Endothelial cell of hepatic sinusoid (primary cell): ENCODE results near the gene COBL.

Experiments
- in situ Hi-C: cut with HindIII; loops from 2 replicates; pipeline ENCODE4 v1.10.0; 2017; ENCODE audit warnings: low sequenced_read_pairs

COBL gene

DNA sequence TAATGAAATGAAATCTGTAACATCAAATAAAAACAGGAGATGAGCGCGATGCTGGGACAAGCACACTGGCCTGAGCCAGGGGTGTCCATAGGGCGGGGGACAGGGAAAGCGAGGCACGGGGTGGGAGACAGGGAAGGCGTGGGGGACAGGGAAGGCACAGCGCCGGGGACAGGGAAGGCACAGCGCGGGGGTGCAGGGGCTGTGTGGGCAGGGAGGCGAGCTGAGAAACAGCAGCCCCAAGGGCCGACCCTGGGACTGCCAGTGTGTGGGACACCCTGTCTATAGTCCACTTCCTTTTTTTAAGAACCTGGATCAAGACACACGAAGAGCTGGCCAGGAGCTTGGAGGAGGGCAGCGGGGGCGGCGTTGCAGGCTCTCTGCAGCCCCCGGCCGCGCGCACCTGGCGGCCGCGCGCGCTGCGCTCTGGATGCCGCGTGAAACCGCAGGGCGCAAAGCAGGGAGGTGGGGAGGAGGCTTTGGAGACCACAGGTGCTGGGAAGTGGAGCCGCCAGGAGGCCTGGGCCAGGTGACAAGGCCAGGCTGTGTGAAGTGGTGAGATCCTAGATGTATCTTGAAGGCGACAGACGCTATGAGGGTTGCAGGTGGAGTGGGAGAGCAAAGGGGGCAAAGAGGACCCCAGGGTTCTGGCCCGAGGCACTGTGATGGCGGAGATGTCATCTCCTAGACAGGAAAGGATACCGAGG lies 157.7 kb downstream of the COBL start:
- in situ Hi-C loops: no loop called here

GRCh38 chr7:51158211-51158610 lies 158.4 kb downstream of the COBL start:
- in situ Hi-C loops: no loop called here

- in situ Hi-C loops: no loop called here
Measured at GRCh38 chr7:51154201-51154600, 162.4 kb downstream of the COBL start.

DNA sequence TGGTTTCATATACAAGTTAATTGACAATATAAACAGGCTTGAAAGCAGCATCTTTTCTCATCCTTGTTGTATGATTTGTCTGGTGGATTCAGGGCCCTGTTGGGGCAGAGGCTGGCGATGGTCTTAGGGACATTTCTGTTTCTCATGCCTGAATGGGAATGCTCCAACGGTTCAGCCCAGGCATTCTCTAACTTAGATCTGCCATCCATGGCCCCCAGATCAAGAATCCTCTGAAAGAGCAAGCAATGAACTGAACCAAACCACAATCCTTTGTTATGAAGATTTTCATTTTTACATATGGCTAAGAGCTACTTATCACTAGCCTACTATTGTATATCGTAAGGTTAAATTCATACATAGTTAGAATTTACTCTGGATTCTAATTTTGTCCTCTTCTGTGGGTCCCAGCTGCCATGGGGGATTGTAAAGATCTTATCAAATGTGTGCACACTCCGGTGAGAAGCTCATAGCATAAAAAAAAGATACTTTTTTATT lies 163.9 kb downstream of the COBL start:
- in situ Hi-C loops: no loop called here

- in situ Hi-C loops: no loop called here
Measured at GRCh38 chr7:51151455-51151854, 165.2 kb downstream of the COBL start.

DNA sequence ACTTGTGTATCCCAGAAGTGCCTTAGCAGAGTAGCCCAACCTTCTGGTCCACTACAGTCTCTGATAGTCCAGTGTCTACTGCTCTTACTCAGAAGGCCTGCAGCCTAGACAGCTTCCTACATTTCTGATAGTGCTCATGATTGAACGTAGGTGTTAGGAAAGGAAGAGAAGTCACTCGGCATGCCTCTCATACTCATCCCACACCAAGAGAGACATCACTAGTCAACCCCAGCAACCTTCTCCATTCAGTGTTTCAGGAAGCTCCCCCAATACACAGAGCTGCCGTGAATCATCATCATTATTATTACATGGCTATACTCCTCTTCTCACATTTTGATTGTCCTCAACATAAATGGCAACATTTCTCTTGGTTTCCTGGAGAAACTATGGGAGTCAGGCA lies 166.4 kb downstream of the COBL start:
- in situ Hi-C loops: no loop called here

- in situ Hi-C loops: no loop called here
Measured at GRCh38 chr7:51148216-51148615, 168.4 kb downstream of the COBL start.

DNA sequence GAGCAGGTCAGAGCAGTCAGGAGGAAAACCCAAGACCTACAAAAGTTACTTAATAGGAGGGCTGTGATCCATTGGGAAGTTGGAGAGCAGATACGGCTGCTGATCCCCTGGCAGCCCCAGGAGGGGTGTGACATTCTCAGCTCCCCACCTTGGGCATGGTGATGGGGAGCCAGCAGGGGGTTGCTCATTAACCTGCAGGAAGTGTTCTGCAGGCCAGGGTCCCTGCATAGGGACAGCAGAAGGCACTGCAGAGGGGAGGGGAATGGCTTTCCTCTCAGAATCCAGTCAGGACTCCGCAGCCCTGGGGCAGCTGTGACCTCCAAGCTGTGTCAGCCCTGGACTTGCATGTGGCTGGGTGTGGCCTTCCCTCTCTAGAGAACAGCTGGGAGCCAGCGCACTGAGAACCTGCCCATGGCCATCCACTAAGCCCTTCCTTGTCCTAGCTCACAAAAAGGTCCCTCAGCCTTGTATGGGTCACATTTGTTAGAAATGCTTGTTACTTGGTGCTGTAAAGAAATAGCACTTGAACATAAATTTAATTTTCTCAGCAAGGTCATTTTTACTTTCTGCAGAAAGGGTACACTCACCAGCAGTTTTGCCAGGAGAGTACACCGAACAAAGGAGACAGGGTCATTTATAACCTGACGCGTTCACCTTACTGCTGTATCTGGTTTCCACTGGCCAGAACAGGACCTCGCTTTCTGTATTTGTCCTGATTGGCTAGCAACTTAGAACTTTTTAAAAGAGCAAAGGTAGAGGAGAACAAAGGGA lies 169.6 kb downstream of the COBL start:
- in situ Hi-C loops: no loop called here

GRCh38 chr7:51144178-51144577 lies 172.4 kb downstream of the COBL start:
- in situ Hi-C loops: no loop called here

DNA sequence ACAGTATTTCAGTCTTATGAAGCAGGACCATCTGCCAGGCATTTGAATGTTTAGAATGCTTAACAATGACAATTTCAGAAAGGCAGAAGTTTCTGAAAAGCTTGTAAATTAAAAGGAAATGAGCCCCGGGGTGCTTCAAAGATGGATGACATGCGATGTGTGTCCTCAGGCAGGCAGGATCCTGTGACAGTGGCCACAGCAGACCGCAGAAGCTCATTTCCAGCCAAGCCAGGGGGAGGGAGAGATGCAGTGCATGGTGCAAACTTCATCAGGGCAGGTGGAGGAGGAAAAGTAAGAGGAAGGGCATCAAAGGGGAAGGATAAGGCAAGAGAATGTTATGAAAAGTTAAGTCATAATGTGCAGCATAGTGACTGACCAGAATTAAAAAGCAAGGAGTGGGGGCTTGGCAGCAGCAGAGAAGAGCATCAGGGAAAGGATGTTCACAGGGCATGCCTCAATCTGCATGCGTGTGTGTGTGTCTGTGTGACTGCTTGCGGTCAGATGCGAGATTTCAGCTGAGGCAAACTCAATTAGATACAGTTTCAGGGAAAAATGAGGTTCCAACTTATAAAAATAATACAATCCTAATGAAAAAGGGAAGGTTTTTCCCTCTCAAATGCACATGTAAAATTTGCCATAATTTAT lies 173.7 kb downstream of the COBL start:
- in situ Hi-C loops: no loop called here

DNA sequence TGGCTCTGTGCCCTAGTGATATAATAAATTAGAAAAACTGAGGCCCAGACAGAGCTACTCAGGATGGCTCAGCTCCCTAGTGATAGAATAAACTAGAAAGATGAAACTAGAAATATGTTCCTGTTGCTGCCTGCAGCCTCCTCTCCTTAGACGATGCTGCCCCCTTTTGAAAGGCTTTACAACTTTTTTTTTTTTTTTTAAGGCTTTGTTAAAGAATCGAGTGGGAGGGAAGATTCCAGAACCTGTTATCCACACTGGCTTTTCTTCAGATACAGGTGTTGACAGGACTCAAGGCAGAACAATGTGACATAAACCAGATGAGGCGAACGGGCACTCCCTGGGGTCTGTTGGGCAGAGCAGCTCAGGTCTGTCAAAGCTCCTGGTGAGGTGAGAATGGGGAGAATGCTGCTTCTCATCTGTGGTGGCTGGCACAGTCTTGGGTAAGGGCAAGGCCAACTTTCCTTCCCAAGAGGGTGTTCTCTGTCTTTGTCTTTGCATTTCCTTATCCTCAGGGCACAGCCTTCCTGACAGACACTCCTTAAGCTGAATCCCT lies 175.1 kb downstream of the COBL start:
- in situ Hi-C loops: no loop called here

DNA sequence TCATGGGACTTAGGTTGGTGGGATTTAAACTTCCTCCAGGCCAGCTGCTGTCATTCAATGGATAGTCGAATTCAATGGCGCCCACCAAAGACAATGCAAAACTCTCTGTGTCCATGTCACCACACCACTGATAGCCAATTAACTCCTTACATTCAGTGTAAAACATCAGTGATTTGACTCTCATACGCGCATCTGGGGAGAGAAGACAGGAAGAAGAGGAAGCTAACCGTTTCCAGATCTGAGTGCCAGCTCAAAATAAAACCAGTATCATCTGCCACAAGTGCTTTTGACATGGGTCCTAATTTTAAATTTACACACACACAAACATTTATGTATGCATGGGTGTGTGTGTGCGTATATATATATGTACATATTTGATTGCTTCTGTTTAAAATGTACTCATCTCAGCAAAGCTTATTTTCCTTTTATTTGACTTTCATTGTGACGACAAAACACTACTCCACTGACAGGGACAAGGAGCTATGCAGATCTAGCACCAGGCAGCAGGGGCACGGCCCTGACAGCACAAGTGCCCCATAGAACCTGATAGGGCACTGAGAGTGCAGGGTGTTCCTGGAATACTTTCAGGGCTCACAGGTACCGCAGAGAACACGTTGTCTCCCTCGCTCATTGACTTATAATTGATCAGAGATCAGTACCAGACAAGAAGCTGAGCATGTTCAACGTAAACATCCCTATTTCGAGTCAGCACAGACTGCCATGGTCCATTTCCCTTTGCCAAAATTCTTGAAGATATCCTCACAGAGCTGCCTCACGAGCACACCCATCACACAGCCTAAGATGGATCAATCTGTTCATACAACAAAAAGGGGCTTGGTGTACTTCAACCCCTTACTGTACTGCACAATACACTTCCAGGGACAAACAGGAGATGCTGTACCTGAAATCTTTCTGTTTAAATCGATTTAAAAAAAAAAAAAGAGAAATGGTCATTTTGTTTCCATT lies 176.1 kb downstream of the COBL start:
- in situ Hi-C loops: no loop called here

GRCh38 chr7:51139796-51140195 lies 176.8 kb downstream of the COBL start:
- in situ Hi-C loops: no loop called here

DNA sequence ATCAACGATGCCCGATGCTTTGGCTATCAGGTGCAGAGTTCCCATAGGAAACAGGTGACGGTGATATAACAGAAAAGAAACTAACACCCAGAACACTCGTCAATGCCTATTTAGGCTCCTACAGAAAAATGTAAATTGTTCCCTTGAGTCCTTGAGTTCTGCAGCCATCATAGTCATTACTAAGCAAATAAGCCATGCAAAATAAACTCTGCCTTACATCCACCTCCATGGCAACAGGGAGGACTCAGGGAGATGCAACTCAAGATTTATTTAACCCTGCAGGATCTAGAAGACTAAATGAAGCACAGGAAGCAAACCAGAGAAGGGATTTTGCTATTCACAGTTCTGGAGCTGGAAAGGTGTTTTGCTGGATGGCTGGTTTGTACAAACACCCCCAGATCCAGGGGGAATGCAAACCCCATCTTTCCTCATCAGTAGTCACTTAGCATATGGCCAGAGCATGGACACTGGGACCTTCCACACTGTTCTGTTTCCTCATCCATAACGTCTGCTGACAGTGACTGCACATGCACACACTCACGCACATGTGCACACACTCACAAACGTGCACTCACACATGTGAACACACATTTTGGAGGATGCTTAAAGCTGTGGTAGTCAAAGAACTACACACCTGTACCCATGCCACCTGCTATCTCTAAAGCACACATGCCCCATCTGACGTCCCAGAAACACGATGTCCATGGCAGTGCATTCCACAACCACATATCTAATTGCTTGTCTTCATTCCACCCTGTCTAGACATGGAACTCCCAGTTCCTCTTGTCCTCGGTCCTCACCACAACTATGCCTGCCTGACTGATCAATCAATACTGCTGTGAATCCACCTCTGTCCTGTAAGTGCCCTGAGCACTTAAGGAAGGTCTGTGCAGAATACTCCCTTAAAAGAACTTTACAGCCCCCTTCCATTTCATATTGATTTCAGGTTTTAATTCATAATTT lies 178.2 kb downstream of the COBL start:
- in situ Hi-C loops: no loop called here

GRCh38 chr7:51135576-51135975 lies 181.0 kb downstream of the COBL start:
- in situ Hi-C loops: no loop called here

DNA sequence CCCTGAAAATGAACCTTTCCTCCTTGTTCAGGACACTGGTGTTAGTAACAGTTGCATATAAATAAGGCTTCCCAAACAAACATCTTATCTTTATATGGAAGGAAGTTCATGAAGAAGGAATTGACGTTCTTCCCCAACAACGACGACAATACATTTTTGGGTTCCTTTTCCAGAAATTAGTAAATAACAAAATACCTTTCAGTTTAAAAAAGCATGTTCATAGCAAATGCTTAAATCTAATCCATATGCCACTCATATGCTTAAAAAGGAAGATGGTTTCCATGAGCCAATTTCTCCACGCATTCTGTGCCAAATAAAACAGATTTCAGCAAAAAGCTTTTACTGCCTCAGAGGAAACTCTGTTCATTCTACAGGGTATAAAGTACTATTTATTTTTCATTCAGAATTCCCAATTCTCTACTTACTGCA lies 182.6 kb downstream of the COBL start:
- in situ Hi-C loops: no loop called here

DNA sequence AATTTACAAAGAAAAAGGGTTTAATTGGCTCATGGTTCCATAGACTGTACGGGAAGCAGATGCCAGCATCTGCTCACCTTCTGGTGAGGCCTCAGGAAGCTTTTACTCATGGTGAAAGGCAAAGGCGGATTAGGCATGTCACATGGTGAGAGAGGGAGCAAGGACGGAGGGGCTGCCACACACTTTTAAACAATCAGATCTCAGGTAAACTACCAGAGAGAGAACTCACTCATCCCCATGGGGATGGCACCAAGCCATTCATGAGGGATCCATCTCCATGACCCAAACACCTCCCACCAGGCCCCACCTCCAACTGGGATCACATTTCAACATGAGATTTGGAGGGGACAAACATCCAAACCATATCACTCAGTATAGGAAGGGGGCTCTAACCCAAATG lies 183.9 kb downstream of the COBL start:
- in situ Hi-C loops: no loop called here

DNA sequence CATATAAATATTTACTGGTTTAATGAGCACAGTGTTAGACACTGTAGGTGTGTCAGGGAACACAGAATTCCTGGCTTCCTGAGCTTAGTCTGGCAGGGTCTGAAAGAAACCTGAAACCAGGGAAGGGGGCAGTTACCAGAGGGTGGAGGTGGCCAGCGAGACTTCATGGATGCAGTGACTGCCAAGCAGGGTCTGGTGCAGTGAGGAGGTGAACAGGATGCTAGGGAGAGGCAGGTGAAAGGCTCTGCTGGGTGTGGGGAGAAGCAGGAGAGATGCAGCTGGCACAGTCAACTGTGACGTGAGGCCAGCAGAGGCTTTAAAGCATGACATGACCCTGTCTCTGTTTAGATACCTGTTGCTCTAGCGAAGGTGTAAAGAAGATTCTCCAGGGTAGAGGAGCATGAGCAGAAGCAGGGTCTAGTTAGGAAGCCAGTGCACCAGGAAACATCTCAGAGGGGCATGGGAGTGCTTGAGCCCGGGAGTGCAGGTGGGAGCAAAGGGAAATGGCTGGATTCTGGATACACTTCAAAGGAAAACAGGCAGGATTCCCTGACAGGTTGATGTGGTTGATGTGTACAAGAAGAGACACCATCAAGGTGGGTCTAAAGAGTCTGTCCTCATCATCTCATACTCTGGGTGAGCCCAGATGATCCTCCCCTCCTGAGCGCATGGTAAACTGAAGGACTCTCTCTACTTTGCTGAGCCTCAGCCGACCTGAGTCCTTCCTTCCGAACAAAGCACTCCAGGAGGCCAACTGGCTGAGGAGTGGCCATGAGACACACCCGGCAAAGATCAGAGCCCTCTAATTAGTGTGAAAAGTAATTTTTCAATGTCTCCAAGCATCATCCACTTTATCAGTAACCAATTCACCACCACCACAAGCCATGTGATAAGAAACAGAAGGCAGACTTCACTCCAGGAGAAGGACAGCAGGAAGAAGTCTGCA lies 186.8 kb downstream of the COBL start:
- in situ Hi-C loops: no loop called here
